Suprapubic skin (tissue), 4 donors: ENCODE data around the gene IKZF4. TPM values are rescaled to one million over a fixed set of nuclear protein-coding genes. Genes with fewer than 3 reads are reported as not detected.
A peak's percentile ranks its signal among the peaks of the same experiment; 100 is the strongest.
"Not testable (repeated sequence)": the region's sequence is repeated elsewhere in the genome, so short reads cannot be mapped to it uniquely, and the experiment has no call there.

Source experiments
- DNase-seq, 2 donors: peaks; one replicate each; pipeline ENCODE4 v3.0.0-alpha.2; 2019; ENCODE audit warnings: low spot score in 2 of 2
- H3K27ac ChIP-seq: fragments of 200-600 bp; sonication (generic); one replicate; pipeline ENCODE4 v1.5.1; 2019
- H3K27me3 ChIP-seq: fragments of 200-600 bp; sonication (generic); one replicate; pipeline ENCODE4 v1.5.1; 2019
- H3K36me3 ChIP-seq: fragments of 200-600 bp; sonication (generic); one replicate; pipeline ENCODE4 v1.5.1; 2019
- H3K4me1 ChIP-seq: fragments of 200-600 bp; sonication (generic); one replicate; pipeline ENCODE4 v1.5.1; 2019
- H3K4me3 ChIP-seq: fragments of 200-600 bp; sonication (generic); one replicate; pipeline ENCODE4 v1.5.1; 2019; ENCODE audit warnings: mild to moderate bottlenecking
- H3K9me3 ChIP-seq: fragments of 200-600 bp; sonication (generic); one replicate; pipeline ENCODE4 v1.5.1; 2019
- EP300 ChIP-seq: sonication (generic); formaldehyde crosslinking; IDR thresholded peaks from one replicate; pipeline ENCODE4 v1.6.1; 2017; ENCODE audit warnings: antibody characterized with exemption
- POLR2A ChIP-seq, 2 donors: fragments of 450-650 bp; IDR thresholded peaks; one replicate each; pipeline ENCODE4 v1.6.1; 2017; ENCODE audit warnings: antibody characterized with exemption in 2 of 2, mild to moderate bottlenecking in 2 of 2, moderate library complexity in 2 of 2
- POLR2AphosphoS5 ChIP-seq, 3 donors: sonication (generic); formaldehyde crosslinking; IDR thresholded peaks; one replicate each; pipeline ENCODE4 v1.6.1; 2017; ENCODE audit warnings: antibody characterized with exemption in 3 of 3
- WGBS: methylation state at CpG from one replicate; pipeline ENCODE4 v1.1.5; 2018; 5-methylcytosine and 5-hydroxymethylcytosine counted together
- total RNA-seq, 4 donors: library from RNA; depleted of rRNA; stranded (reverse); fragments of >200 nt; gene quantifications; one replicate each; pipeline ENCODE4 v1.1.0, GENCODE V29; 2016
- TF ChIP-seq, protein P1 (sequence below), 2 donors: fragments of 200-600 bp in 1 of 2; fragments of 450-650 bp in 1 of 2; sonication (generic) in 1 of 2; IDR thresholded peaks; one replicate each; pipeline ENCODE4 v1.5.1; 2016 to 2019; ENCODE audit warnings: antibody characterized with exemption in 2 of 2, mild to moderate bottlenecking in 1 of 2, moderate library complexity in 1 of 2

IKZF4 gene
- total RNA-seq, 4 donors from 2014 or later, result 3.2 to 10.5 (median 3.8) TPM

GRCh38 chr12:56037161-56037560, 16.3 kb downstream of the IKZF4 start:
- no peak for TF ChIP-seq EP300
- TF ChIP-seq POLR2AphosphoS5 (IDR thresholded peaks at IDR 0.05), result no peak
- TF ChIP-seq, protein P1, sequence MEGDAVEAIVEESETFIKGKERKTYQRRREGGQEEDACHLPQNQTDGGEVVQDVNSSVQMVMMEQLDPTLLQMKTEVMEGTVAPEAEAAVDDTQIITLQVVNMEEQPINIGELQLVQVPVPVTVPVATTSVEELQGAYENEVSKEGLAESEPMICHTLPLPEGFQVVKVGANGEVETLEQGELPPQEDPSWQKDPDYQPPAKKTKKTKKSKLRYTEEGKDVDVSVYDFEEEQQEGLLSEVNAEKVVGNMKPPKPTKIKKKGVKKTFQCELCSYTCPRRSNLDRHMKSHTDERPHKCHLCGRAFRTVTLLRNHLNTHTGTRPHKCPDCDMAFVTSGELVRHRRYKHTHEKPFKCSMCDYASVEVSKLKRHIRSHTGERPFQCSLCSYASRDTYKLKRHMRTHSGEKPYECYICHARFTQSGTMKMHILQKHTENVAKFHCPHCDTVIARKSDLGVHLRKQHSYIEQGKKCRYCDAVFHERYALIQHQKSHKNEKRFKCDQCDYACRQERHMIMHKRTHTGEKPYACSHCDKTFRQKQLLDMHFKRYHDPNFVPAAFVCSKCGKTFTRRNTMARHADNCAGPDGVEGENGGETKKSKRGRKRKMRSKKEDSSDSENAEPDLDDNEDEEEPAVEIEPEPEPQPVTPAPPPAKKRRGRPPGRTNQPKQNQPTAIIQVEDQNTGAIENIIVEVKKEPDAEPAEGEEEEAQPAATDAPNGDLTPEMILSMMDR (IDR thresholded peaks at IDR 0.05), result no peak
- TF ChIP-seq POLR2A (IDR thresholded peaks at IDR 0.05), result no peak
- WGBS, result 75% methylated on average over 2 of the region's 2 CpGs
- Histone ChIP-seq H3K4me1 (peaks cover 8% of the 10 kb centered on the region), H3K27me3 (no peaks in the 10 kb centered on the region), H3K9me3 (no peaks in the 10 kb centered on the region), H3K36me3 (peaks cover 33% of the 10 kb centered on the region), H3K27ac (no peak overlapping the region), H3K4me3 (no peak overlapping the region)
- no peak for DNase-seq

DNA sequence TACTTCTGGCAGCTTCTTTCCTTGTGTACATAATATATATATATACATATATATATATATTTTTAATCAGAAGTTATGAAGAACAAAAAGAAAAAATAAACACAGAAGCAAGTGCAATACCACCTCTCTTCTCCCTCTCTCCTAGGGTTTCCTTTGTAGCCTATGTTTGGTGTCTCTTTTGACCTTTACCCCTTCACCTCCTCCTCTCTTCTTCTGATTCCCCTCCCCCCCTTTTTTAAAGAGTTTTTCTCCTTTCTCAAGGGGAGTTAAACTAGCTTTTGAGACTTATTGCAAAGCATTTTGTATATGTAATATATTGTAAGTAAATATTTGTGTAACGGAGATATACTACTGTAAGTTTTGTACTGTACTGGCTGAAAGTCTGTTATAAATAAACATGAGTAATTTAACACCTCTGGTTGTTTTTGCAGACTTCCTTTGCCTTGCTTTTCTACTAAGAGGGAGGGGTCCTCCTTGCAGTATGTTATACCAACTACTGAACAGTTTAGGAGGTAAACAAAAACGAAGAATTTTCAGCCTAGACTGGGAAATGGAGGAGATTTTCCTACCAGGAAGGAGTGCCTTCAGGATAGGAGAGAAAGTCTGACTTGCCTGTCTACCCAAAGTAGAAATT, 17.3 kb downstream of the IKZF4 start:
- 61% methylated on average over 2 of the region's 2 CpGs for WGBS
- no peaks in the 10 kb centered on the region for H3K9me3 ChIP-seq
- peaks cover 25% of the 10 kb centered on the region for H3K36me3 ChIP-seq
- H3K27me3 ChIP-seq, result no peaks in the 10 kb centered on the region
- TF ChIP-seq POLR2AphosphoS5 (IDR thresholded peaks at IDR 0.05) (no peak), EP300 (no peak), POLR2A (IDR thresholded peaks at IDR 0.05) (no peak)
- TF ChIP-seq, protein P1 (IDR thresholded peaks at IDR 0.05), result no peak
- H3K27ac ChIP-seq, result no peak overlapping the region
- no peak for DNase-seq
- H3K4me1 ChIP-seq, result peaks cover 16% of the 10 kb centered on the region
- H3K4me3 ChIP-seq, result no peak overlapping the region

- TF ChIP-seq EP300, result no peak
- TF ChIP-seq, protein P1 (IDR thresholded peaks at IDR 0.05), result no peak
- TF ChIP-seq POLR2A (IDR thresholded peaks at IDR 0.05), result no peak
- no peak for TF ChIP-seq POLR2AphosphoS5 (IDR thresholded peaks at IDR 0.05)
- Histone ChIP-seq H3K36me3 (peaks cover 30% of the 10 kb centered on the region), H3K4me3 (no peak overlapping the region), H3K27ac (no peak overlapping the region), H3K27me3 (no peaks in the 10 kb centered on the region), H3K4me1 (peaks cover 22% of the 10 kb centered on the region), H3K9me3 (no peaks in the 10 kb centered on the region)
- DNase-seq, result no peak
- 100% methylated on average over 1 of the region's 1 CpG for WGBS
Measured at GRCh38 chr12:56040151-56040550, 19.3 kb downstream of the IKZF4 start.

DNA sequence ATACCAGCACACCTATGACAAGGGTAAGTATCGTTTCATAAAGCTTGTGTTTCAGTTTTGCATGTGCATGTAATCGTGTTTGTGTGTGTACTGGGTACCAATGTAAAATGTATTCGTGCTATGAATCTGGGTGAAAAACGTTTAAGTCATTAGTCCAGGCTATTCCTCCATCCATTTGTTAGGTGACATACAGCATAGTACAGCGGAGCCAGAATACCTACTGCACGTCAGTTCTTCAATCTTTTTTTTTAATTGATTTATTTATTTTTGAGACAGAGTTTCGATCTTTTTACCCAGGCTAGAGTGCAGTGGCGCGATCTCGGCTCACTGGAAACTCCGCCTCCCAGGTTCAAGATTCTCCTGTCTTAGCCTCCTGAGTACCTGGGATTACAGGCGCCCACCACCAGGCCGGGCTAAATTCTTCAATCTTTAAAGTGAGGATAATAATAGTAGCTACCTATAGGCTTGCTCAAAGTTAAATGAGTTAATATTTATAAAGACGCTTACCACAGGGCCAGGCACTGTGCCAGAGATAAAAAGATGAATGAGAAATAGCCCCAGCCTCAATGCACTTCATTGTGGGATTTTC, 20.2 kb downstream of the IKZF4 start:
- Histone ChIP-seq H3K4me1 (peaks cover 22% of the 10 kb centered on the region), H3K27me3 (no peaks in the 10 kb centered on the region), H3K36me3 (peaks cover 36% of the 10 kb centered on the region), H3K9me3 (no peaks in the 10 kb centered on the region), H3K27ac (peak overlapping the region; percentile 89), H3K4me3 (peak overlapping the region; percentile 91)
- no peak for DNase-seq
- TF ChIP-seq EP300, result no peak
- no peak for TF ChIP-seq POLR2AphosphoS5 (IDR thresholded peaks at IDR 0.05)
- no peak for TF ChIP-seq POLR2A (IDR thresholded peaks at IDR 0.05)
- TF ChIP-seq, protein P1 (IDR thresholded peaks at IDR 0.05), result no peak
- 63% methylated on average over 14 of the region's 14 CpGs for WGBS

DNA sequence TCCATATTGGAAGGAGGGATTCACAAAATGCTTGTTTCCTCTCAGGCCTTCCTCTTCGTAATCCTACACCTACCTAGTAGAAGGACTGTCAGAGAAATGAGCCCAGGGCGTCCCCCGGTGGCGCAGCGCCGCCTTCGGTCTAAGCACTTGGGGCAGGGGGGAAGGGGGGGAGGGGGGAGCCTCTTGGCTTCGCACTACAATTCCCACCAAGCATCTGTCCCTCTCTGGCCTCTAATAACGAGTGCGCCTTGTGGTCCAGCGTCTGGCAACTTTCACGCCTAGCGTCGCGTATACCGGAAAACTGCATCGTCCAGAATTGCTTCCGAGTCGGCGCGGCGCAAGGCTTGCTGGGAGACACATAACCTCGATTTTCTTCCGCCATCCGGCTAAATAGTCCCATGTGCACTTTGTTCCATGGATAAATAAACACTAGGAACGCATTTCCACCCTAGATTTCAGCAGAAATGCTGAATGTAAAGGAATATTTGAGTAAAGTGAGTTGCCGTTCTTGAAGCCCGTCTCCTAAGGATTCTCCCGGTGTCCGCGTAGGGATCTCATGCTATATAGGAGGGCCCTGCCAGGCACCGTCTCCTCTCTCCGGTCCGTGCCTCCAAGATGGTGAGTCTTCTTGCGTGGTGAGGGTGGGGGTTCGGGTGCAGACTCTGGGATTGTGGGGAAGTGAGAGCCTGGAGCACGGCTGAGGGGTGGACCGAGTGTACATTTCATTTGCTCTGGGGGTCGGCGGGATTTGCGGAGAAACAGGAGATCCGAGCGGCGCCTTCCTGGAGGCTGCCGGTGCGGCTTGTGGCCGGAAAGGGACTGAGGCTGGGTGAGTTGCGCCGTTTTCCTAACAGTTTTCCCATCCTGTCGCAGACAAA, 20.9 kb downstream of the IKZF4 start, which contains the start of gene RPS26:
Gene RPS26, plus strand, starts transcription at position 367 of the 878 bp plus-strand sequence. Its CDS starts 249 bp downstream, at position 616.
- peak within 1 kb of the TSS; percentile 91 for H3K4me3 ChIP-seq
- H3K36me3 ChIP-seq, result peaks cover 32% of the 10 kb centered on the region
- 1% methylated on average over 35 of the region's 50 CpGs for WGBS
- H3K27ac ChIP-seq, result peak within 1 kb of the TSS; percentile 89
- H3K4me1 ChIP-seq, result peaks cover 23% of the 10 kb centered on the region
- H3K27me3 ChIP-seq, result no peaks in the 10 kb centered on the region
- TF ChIP-seq POLR2AphosphoS5 (IDR thresholded peaks at IDR 0.05), result peak; percentile 78 to 98 (median 93)
- peak; percentile 91 to 97 for TF ChIP-seq POLR2A (IDR thresholded peaks at IDR 0.05)
- TF ChIP-seq EP300, result no peak
- TF ChIP-seq, protein P1 (IDR thresholded peaks at IDR 0.05), result peak in 1 of 2 donors; percentile 42
- H3K9me3 ChIP-seq, result no peaks in the 10 kb centered on the region
- DNase-seq, result peak; percentile 96 to 97

GRCh38 chr12:56042430-56042813, 21.6 kb downstream of the IKZF4 start:
- H3K9me3 ChIP-seq, DNase-seq, H3K27me3 ChIP-seq: not testable (repeated sequence)
- WGBS, result 0% methylated on average over 14 of the region's 20 CpGs
- Histone ChIP-seq H3K27ac (peak overlapping the region; percentile 89), H3K4me3 (peak overlapping the region; percentile 91), H3K4me1 (peaks cover 29% of the 10 kb centered on the region), H3K36me3 (peaks cover 32% of the 10 kb centered on the region)
